HepG2 (cell line): Measurements from ENCODE around the gene SLC17A9. TPM values are rescaled to one million over a fixed set of nuclear protein-coding genes. Genes with fewer than 3 reads are reported as not detected.

ENCODE experiments used
- BRD4 ChIP-seq: sonication (generic); formaldehyde crosslinking; IDR thresholded peaks from 2 replicates; pipeline ENCODE4 v1.4.0; 2020; ENCODE audit warnings: missing genetic modification reagents
- CC2D1A ChIP-seq: sonication (generic); formaldehyde crosslinking; IDR thresholded peaks from 2 replicates; pipeline ENCODE4 v1.8.1; 2023; ENCODE audit warnings: mild to moderate bottlenecking, missing genetic modification reagents
- CHD2 ChIP-seq: IDR thresholded peaks from 2 replicates; pipeline ENCODE4 v1.6.1; 2011; ENCODE audit warnings: low read depth, low read length, improper control_type of control experiment
- HINFP ChIP-seq: sonication (generic); formaldehyde crosslinking; IDR thresholded peaks from 2 replicates; pipeline ENCODE4 v1.4.0; 2020; ENCODE audit warnings: low read depth, mild to moderate bottlenecking, missing genetic modification reagents
- MATR3 ChIP-seq: sonication (generic); formaldehyde crosslinking; IDR thresholded peaks from 2 replicates; pipeline ENCODE4 v1.4.0; 2020; ENCODE audit warnings: missing genetic modification reagents
- MEF2D ChIP-seq: sonication (generic); formaldehyde crosslinking; IDR thresholded peaks from 2 replicates; pipeline ENCODE4 v1.5.1; 2020; ENCODE audit warnings: mild to moderate bottlenecking, missing genetic modification reagents
- MEIS2 ChIP-seq: sonication (generic); formaldehyde crosslinking; IDR thresholded peaks from 2 replicates; pipeline ENCODE4 v1.9.0; 2021; ENCODE audit warnings: mild to moderate bottlenecking, missing genetic modification reagents
- MTF1 ChIP-seq: sonication (generic); formaldehyde crosslinking; IDR thresholded peaks from 2 replicates; pipeline ENCODE4 v1.5.0; 2020; ENCODE audit warnings: missing genetic modification reagents
- PHB2 ChIP-seq: fragments of 450-650 bp; IDR thresholded peaks from 2 replicates; pipeline ENCODE4 v1.6.1; 2018; ENCODE audit not compliant: partially characterized antibody
- SP2 ChIP-seq: sonication (generic); formaldehyde crosslinking; IDR thresholded peaks from 2 replicates; pipeline ENCODE4 v1.5.1; 2020; ENCODE audit warnings: mild to moderate bottlenecking, missing genetic modification reagents
- THAP9 ChIP-seq: sonication (generic); formaldehyde crosslinking; IDR thresholded peaks from 2 replicates; pipeline ENCODE4; 2020; ENCODE audit warnings: missing genetic modification reagents, mild to moderate bottlenecking, borderline replicate concordance
- ZFP91 ChIP-seq: sonication (generic); formaldehyde crosslinking; IDR thresholded peaks from 2 replicates; pipeline ENCODE4 v1.9.0; 2022; ENCODE audit warnings: missing genetic modification reagents, mild to moderate bottlenecking, borderline replicate concordance
- ZGPAT ChIP-seq: IDR thresholded peaks from 2 replicates; pipeline ENCODE4 v1.6.1; 2016; ENCODE audit warnings: mild to moderate bottlenecking
- ZKSCAN1 ChIP-seq: fragments of 150-350 bp; IDR thresholded peaks from 2 replicates; pipeline ENCODE4 v1.6.1; 2014; ENCODE audit warnings: low read length
- ZKSCAN5 ChIP-seq: sonication (generic); formaldehyde crosslinking; IDR thresholded peaks from 2 replicates; pipeline ENCODE4 v1.5.1; 2020; ENCODE audit warnings: mild to moderate bottlenecking, missing genetic modification reagents
- ZNF12 ChIP-seq: sonication (generic); formaldehyde crosslinking; IDR thresholded peaks from 2 replicates; pipeline ENCODE4 v1.5.0; 2020; ENCODE audit warnings: missing genetic modification reagents
- ZNF296 ChIP-seq: sonication (generic); formaldehyde crosslinking; conservative IDR thresholded peaks from 2 replicates; pipeline ENCODE4 v1.5.0; 2020; ENCODE audit warnings: mild to moderate bottlenecking, missing genetic modification reagents
- ZNF329 ChIP-seq: sonication (generic); formaldehyde crosslinking; IDR thresholded peaks from 2 replicates; pipeline ENCODE4 v1.9.0; 2021; ENCODE audit warnings: low read depth, mild to moderate bottlenecking, missing genetic modification reagents
- ZNF496 ChIP-seq: sonication (generic); formaldehyde crosslinking; IDR thresholded peaks from 2 replicates; pipeline ENCODE4 v1.8.1; 2023; ENCODE audit warnings: mild to moderate bottlenecking, moderate library complexity, missing genetic modification reagents; ENCODE audit not compliant: insufficient replicate concordance
- ZNF607 ChIP-seq: sonication (generic); formaldehyde crosslinking; IDR thresholded peaks from 2 replicates; pipeline ENCODE4 v1.5.1; 2020; ENCODE audit warnings: missing genetic modification reagents, mild to moderate bottlenecking, borderline replicate concordance
- polyA plus RNA-seq, 8 experiments: library from polyadenylated mRNA; depleted of rRNA in 3 of 8; stranded (reverse) in 7 of 8; unstranded in 1 of 8; fragments of >200 nt; fragmentation: Illumina TruSeq in 4 of 8; extraction: Trizol in 4 of 8; gene quantifications; 2 replicates each; pipeline versions ENCODE4 v1.2.1 to v1.2.3, GENCODE V29; 2011 to 2016; ENCODE audit warnings: low read depth in 4 of 8, missing spikeins in 1 of 8, mixed read lengths in 1 of 8; ENCODE audit not compliant: insufficient read depth in 1 of 8
- total RNA-seq, 5 experiments: library from RNA; depleted of rRNA; stranded (reverse); fragments of >200 nt; fragmentation: Illumina TruSeq; extraction: Trizol; gene quantifications; 2 replicates each; pipeline ENCODE4 v1.2.3, GENCODE V29; 2016; ENCODE audit warnings: low read depth in 1 of 5
- TF ChIP-seq, protein P1 (sequence below): IDR thresholded peaks from 2 replicates; pipeline ENCODE4 v1.6.1; 2018; ENCODE audit warnings: missing genetic modification reagents

Gene SLC17A9
- total and polyA plus RNA-seq, 2 of the 13 experiments (the other 11 are each of a cell fraction or from before 2014, with no cell fraction given), result 110 to 191 TPM

DNA sequence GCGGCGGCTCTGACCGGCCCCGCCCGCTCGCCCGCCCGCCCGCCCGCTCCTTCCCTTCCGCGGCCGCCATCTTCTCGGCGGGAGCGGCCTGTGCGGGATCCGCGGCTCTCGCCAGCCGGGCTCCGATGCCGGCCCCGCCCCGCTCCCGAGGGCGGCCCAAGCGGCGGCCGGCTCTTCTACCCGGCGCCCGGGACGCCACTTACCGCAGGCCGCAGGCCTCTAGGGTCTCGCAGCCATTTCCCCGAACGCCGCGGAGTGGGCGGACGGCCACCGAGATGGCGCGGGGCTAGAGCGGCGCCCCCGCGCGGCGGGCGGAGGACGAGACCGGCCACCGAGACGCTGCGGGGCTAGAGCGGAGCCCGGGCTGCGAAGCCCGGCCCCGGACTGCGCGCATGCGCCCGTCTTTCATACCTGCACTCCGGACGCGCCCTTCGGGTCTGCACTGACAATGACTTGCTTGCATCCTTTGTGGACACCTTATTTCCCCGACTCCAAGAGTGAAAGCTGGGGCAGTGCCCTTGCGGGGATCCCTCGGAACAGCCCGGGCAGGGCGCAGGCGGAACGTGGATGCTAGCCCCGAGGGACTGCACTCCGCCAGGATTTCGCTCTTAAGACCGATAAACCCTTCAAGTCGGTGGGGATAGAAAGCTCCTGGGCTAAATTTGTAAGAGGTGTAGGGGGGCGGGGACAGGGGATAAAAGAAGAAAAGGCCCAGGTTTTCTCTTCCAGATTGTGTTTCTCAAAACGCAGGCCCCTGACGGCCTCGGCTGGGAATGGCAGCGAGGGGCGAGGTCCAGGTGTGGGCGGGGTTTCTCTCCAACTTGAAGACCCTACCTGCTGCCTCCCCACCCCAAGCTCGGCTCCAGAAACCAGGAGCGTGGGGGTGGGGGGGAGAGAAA, 26.0 kb upstream of the SLC17A9 start, which contains the start of gene DIDO1 (continued):
- no peak for TF ChIP-seq ZKSCAN5
- TF ChIP-seq MEF2D (CRISPR knock-in tag), result peak; percentile 57; the same call in 1 of the 2 replicates
- no peak for TF ChIP-seq MATR3 (CRISPR knock-in tag)
- peak; percentile 39; the same call in 1 of the 2 replicates for TF ChIP-seq SP2 (CRISPR knock-in tag)
- TF ChIP-seq ZNF607, result peak; percentile 68; the same call in 1 of the 2 replicates
- TF ChIP-seq HINFP, result no peak; the same call in 1 of the 2 replicates
- TF ChIP-seq, protein P1, sequence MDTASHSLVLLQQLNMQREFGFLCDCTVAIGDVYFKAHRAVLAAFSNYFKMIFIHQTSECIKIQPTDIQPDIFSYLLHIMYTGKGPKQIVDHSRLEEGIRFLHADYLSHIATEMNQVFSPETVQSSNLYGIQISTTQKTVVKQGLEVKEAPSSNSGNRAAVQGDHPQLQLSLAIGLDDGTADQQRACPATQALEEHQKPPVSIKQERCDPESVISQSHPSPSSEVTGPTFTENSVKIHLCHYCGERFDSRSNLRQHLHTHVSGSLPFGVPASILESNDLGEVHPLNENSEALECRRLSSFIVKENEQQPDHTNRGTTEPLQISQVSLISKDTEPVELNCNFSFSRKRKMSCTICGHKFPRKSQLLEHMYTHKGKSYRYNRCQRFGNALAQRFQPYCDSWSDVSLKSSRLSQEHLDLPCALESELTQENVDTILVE, result peak; percentile 92
- TF ChIP-seq ZNF12, result no peak; the same call in 1 of the 2 replicates
- TF ChIP-seq CC2D1A (CRISPR knock-in tag), result peak; percentile 85; the same call in 1 of the 2 replicates
- TF ChIP-seq MEIS2 (CRISPR knock-in tag), result peak; percentile 93; the same call in 1 of the 2 replicates
- TF ChIP-seq BRD4 (CRISPR knock-in tag), result peak; percentile 88
- 0 out of 2 replicates have a peak, but pooled peaks have one; percentile 23 for TF ChIP-seq ZNF296 (CRISPR knock-in tag)
- TF ChIP-seq ZNF496 (CRISPR knock-in tag), result no peak
- TF ChIP-seq PHB2, result no peak
- no peak for TF ChIP-seq CHD2
- TF ChIP-seq ZGPAT (CRISPR knock-in tag), result peak; percentile 92
- TF ChIP-seq ZFP91 (CRISPR knock-in tag), result peak; percentile 77; the same call in 1 of the 2 replicates
- TF ChIP-seq THAP9 (CRISPR knock-in tag), result no peak
- peak; percentile 52; the same call in 1 of the 2 replicates for TF ChIP-seq ZNF329 (CRISPR knock-in tag)
- no peak for TF ChIP-seq ZKSCAN1
- no peak for TF ChIP-seq MTF1
